Activated T-cell treated with anti-CD3 and anti-CD28 coated beads, Interleukin-2, amount 50 U/mL, for 72 hours (primary cell): ENCODE results near the gene ZNF669. TPM values are rescaled to one million over a fixed set of nuclear protein-coding genes. Genes with fewer than 3 reads are reported as not detected.

Experiments used
- ATAC-seq, 2 donors: fragments of 150-1000 bp; cut with Tn5 transposase; replicated peaks in 1 of 2; 2 replicates each; pipeline ENCODE4 v1.10.0; 2021; ENCODE audit warnings: moderate library complexity in 2 of 2, mild to moderate bottlenecking in 1 of 2
- DNase-seq, 2 donors: peaks; one replicate each; pipeline ENCODE4 v3.0.0; 2021 to 2022; ENCODE audit warnings: mixed read lengths in 1 of 2
- H3K27ac Mint-ChIP-seq: one replicate; pipeline ENCODE4 v1.8.0; 2022; ENCODE audit warnings: mild to moderate bottlenecking, moderate library complexity, mixed read lengths
- H3K27me3 Mint-ChIP-seq: one replicate; pipeline ENCODE4 v1.8.0; 2022; ENCODE audit warnings: low read depth, mixed read lengths
- H3K36me3 Mint-ChIP-seq, 2 donors: one replicate each; pipeline ENCODE4 v1.8.0; 2022; ENCODE audit warnings: mixed read lengths in 2 of 2, mild to moderate bottlenecking in 1 of 2; ENCODE audit not compliant: insufficient read depth in 2 of 2
- H3K4me1 Mint-ChIP-seq: one replicate; pipeline ENCODE4 v1.8.0; 2022; ENCODE audit warnings: low read depth, mixed read lengths
- H3K4me3 Mint-ChIP-seq, 2 donors: one replicate each; pipeline ENCODE4 v1.8.0; 2022; ENCODE audit warnings: mild to moderate bottlenecking in 2 of 2, mixed read lengths in 2 of 2, moderate library complexity in 2 of 2
- H3K9me3 Mint-ChIP-seq, 2 donors: one replicate each; pipeline ENCODE4 v1.8.0; 2022; ENCODE audit warnings: mixed read lengths in 2 of 2
- total RNA-seq, 2 donors: library from RNA; stranded (reverse); gene quantifications; one replicate each; pipeline ENCODE4 v1.2.3, GENCODE V29; 2022

The ZNF669 gene
- total RNA-seq, 2 donors from 2014 or later = 8.3 to 10.5 TPM

GRCh38 chr1:247078258-247079140, 25.7 kb downstream of the ZNF669 start, which contains the start of gene ZNF670:
TSS of gene ZNF670 (minus strand) at chr1:247078811. CDS start at chr1:247078596, 215 bp downstream.
- H3K27me3 Mint-ChIP-seq = peaks cover 14% of the 10 kb centered on the region

DNA sequence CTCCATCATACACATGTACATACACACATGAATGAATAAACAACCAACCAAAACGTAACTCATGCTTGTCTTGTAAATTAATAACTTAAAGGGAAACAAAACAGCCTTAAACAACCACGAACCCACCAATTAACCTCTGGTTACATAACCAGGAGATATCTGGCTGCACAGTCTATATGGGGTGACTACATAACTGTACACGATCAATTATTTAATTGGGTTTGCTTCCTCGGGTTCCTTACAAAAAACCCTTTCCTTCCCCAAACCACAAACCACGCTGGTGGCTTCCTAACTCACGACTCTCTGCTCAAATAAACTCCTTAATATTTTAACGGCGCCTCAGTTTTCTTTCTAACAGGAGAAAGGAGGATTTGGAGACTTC, 26.3 kb downstream of the ZNF669 start:
- ATAC-seq = no peak
- peak overlapping the region; percentile 92 to 97 for H3K4me3 Mint-ChIP-seq
- no peak for DNase-seq
- H3K4me1 Mint-ChIP-seq = peaks cover 27% of the 10 kb centered on the region
- H3K9me3 Mint-ChIP-seq = peaks cover 1 to 8% of the 10 kb centered on the region in 2 donors
- H3K27ac Mint-ChIP-seq = peak overlapping the region; percentile 59
- H3K27me3 Mint-ChIP-seq = peaks cover 9% of the 10 kb centered on the region
- peaks cover 6 to 13% of the 10 kb centered on the region in 2 donors for H3K36me3 Mint-ChIP-seq

More at GRCh38 chr1:247078258-247079140, 25.7 kb downstream of the ZNF669 start, which contains the start of gene ZNF670:
- DNase-seq = peak; percentile 91 to 93
- Mint-ChIP-seq H3K9me3 (peaks cover 1 to 7% of the 10 kb centered on the region in 2 donors), H3K4me3 (peak within 1 kb of the TSS; percentile 92 to 97), H3K36me3 (peaks cover 6 to 13% of the 10 kb centered on the region in 2 donors), H3K27ac (peak within 1 kb of the TSS; percentile 85), H3K4me1 (peaks cover 27% of the 10 kb centered on the region)
- peak; percentile 100 for ATAC-seq

DNA sequence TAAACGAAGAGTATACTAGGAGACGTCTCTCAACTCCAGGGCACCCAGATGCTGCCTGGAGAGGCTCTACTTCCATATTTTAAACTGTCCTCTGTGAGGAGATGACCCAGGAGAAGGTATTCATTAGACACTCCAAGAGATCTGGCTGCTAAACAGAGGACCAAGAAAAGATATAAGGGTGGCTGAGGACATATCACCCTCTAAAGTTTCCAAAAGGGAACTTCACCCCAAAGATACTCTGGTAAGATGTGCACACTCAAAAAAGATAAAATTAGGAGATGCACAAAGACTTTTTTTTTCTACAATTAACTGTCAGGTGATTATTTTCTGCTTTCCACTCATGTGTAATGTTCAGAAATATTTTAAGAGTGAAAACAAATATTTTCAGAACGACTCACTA, 26.9 kb downstream of the ZNF669 start:
- H3K9me3 Mint-ChIP-seq = peaks cover 1 to 7% of the 10 kb centered on the region in 2 donors
- peaks cover 3% of the 10 kb centered on the region for H3K27me3 Mint-ChIP-seq
- peak overlapping the region; percentile 92 to 97 for H3K4me3 Mint-ChIP-seq
- peaks cover 27% of the 10 kb centered on the region for H3K4me1 Mint-ChIP-seq
- DNase-seq = no peak
- peak overlapping the region; percentile 59 for H3K27ac Mint-ChIP-seq
- ATAC-seq = no peak
- peaks cover 6 to 15% of the 10 kb centered on the region in 2 donors for H3K36me3 Mint-ChIP-seq

GRCh38 chr1:247070645-247071044, 33.5 kb downstream of the ZNF669 start:
- H3K4me3 Mint-ChIP-seq = no peak overlapping the region
- peaks cover 18 to 29% of the 10 kb centered on the region in 2 donors for H3K36me3 Mint-ChIP-seq
- no peak for DNase-seq
- no peak overlapping the region for H3K27ac Mint-ChIP-seq
- ATAC-seq = no peak
- no peaks in the 10 kb centered on the region for H3K4me1 Mint-ChIP-seq
- peaks cover 10 to 17% of the 10 kb centered on the region in 2 donors for H3K9me3 Mint-ChIP-seq
- H3K27me3 Mint-ChIP-seq = no peaks in the 10 kb centered on the region

DNA sequence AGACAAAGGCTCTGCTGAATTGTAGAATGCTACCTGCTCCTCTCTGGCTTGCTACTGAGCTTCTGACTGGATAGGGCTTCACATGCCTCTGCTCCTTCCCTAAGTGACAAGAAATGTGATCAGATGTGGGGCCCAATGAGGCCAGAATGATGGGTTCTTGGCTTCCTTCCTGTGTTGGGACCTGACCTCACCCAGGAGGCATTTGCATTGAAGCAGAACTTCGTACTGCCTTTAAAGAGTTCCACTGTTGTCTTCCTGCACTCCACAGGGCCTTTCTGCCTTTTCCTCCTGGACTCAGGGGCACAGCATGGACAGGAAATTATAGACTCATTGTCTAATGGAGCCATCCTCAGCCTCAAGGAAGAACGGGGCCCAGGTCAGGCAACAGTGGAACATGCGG, 39.9 kb downstream of the ZNF669 start:
- no peak overlapping the region for H3K4me3 Mint-ChIP-seq
- no peak for DNase-seq
- no peak overlapping the region for H3K27ac Mint-ChIP-seq
- H3K4me1 Mint-ChIP-seq = no peaks in the 10 kb centered on the region
- no peak for ATAC-seq
- peaks cover 6 to 7% of the 10 kb centered on the region in 2 donors for H3K9me3 Mint-ChIP-seq
- H3K36me3 Mint-ChIP-seq = peaks cover 11 to 28% of the 10 kb centered on the region in 2 donors
- H3K27me3 Mint-ChIP-seq = no peaks in the 10 kb centered on the region

DNA sequence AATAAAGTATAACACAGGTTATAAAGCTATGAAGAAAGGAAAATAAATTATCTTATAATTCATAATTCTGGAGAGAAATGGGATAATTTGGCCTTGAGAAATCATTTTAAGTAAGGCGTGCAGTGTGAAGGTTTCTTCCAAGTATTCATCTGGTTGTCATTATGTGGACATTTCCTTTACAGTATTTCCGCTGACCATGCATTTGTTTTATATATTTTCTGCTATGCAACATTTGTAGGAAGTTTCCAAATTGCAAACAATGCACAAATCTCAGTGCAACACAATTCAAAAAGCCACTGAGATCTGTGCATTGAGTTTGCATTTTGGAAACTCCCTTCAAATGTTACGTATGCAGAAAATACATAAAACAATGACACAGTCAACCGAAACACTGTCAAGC, 43.4 kb downstream of the ZNF669 start:
- no peak overlapping the region for H3K27ac Mint-ChIP-seq
- peaks cover 13 to 15% of the 10 kb centered on the region in 2 donors for H3K9me3 Mint-ChIP-seq
- ATAC-seq (no peak), DNase-seq (no peak)
- H3K36me3 Mint-ChIP-seq = peaks cover 27 to 32% of the 10 kb centered on the region in 2 donors
- H3K4me1 Mint-ChIP-seq = no peaks in the 10 kb centered on the region
- no peaks in the 10 kb centered on the region for H3K27me3 Mint-ChIP-seq
- H3K4me3 Mint-ChIP-seq = no peak overlapping the region

- Mint-ChIP-seq H3K27ac (no peak overlapping the region), H3K9me3 (peaks cover 29 to 32% of the 10 kb centered on the region in 2 donors), H3K4me1 (peaks cover 8% of the 10 kb centered on the region), H3K36me3 (peaks cover 40 to 47% of the 10 kb centered on the region in 2 donors), H3K27me3 (no peaks in the 10 kb centered on the region), H3K4me3 (no peak overlapping the region)
- ATAC-seq (no peak), DNase-seq (no peak)
These were observed 48.1 kb downstream of the ZNF669 start for GRCh38 chr1:247056071-247056470.

DNA sequence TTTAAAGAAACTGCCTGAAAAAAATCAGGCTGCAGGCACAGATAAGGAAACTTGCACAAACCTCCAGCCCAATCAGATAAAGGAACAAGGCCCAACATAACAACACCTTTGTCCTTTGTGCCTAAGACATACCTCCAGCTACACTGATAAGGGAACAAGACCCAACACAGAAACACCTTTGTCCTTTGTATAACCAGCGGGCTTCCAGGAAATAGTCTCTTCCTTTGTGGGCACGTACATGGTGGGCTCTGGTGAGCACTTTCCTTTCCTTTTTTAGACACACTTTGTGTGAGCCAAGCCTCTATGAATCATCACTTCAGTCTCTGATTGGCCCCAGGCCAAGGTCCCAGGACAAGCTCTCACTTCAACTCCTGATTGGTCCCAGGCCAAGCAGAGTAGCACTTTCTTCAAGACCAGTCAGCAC, 49.2 kb downstream of the ZNF669 start:
- H3K27ac Mint-ChIP-seq = no peak overlapping the region
- DNase-seq (no peak), ATAC-seq (no peak)
- no peaks in the 10 kb centered on the region for H3K27me3 Mint-ChIP-seq
- H3K4me3 Mint-ChIP-seq = no peak overlapping the region
- H3K4me1 Mint-ChIP-seq = peaks cover 8% of the 10 kb centered on the region
- peaks cover 42 to 49% of the 10 kb centered on the region in 2 donors for H3K36me3 Mint-ChIP-seq
- peaks cover 31 to 34% of the 10 kb centered on the region in 2 donors for H3K9me3 Mint-ChIP-seq

Other genes with a start within 250 kb of the ZNF669 start
- 10 to 100 TPM; 37.4 to 45.5 TPM for gene AHCTF1, start 172.4 kb downstream of the ZNF669 start, total RNA-seq
- gene ZNF695, start 96.3 kb downstream of the ZNF669 start, total RNA-seq = 1 to 10 TPM; 1.7 to 6.3 TPM
- gene ZNF670, start 25.5 kb downstream of the ZNF669 start, total RNA-seq = 1 to 10 TPM; 4.2 to 4.6 TPM
- 10 to 100 TPM; 12.9 to 13.0 TPM for gene ZNF124, start 67.7 kb upstream of the ZNF669 start, total RNA-seq
- not detected for gene VN1R5, start 151.7 kb upstream of the ZNF669 start, total RNA-seq
- 10 to 100 TPM; 29.7 to 32.9 TPM for gene ZNF496, start 227.5 kb upstream of the ZNF669 start, total RNA-seq